ENCODE results near the gene MTFR1L.
"Not testable (repeated sequence)": the region's sequence is repeated elsewhere in the genome, so short reads cannot be mapped to it uniquely, and the experiment has no call there.

The MTFR1L gene

GRCh38 chr1:25826571-25826970 is 6.8 kb downstream of the MTFR1L start:
- H3K27me3 ChIP-seq (ENCODE audit: control insufficient read depth in 1 of 2, insufficient read depth in 2 of 2, low read length in 2 of 2) = no peaks in the 10 kb centered on the region
- H3K4me3 ChIP-seq (ENCODE audit: low read depth in 1 of 2, low read length in 2 of 2) = no peak overlapping the region
- H3K27ac ChIP-seq (ENCODE audit: low read depth, low read length) = no peak overlapping the region
- H3K9me3 ChIP-seq (ENCODE audit: control insufficient read depth in 1 of 2, low read length in 2 of 2) = no peaks in the 10 kb centered on the region
- H3K9ac ChIP-seq (ENCODE audit: low read depth in 1 of 2, low read length in 2 of 2) = no peak overlapping the region
- peaks cover 31 to 70% of the 10 kb centered on the region in 2 donors for H3K36me3 ChIP-seq (ENCODE audit: control insufficient read depth in 1 of 2, insufficient read depth in 2 of 2, low read length in 2 of 2)
- H3K4me1 ChIP-seq (ENCODE audit: control insufficient read depth in 1 of 2, insufficient read depth in 2 of 2, low read length in 2 of 2) = peaks cover 13 to 17% of the 10 kb centered on the region in 2 donors

- H3K27ac ChIP-seq (ENCODE audit: low read depth, low read length) = no peak overlapping the region
- no peaks in the 10 kb centered on the region for H3K9me3 ChIP-seq (ENCODE audit: control insufficient read depth in 1 of 2, low read length in 2 of 2)
- peaks cover 31 to 86% of the 10 kb centered on the region in 2 donors for H3K36me3 ChIP-seq (ENCODE audit: control insufficient read depth in 1 of 2, insufficient read depth in 2 of 2, low read length in 2 of 2)
- peaks cover 21 to 22% of the 10 kb centered on the region in 2 donors for H3K4me1 ChIP-seq (ENCODE audit: control insufficient read depth in 1 of 2, insufficient read depth in 2 of 2, low read length in 2 of 2)
- H3K9ac ChIP-seq (ENCODE audit: low read depth in 1 of 2, low read length in 2 of 2) = no peak overlapping the region
- no peaks in the 10 kb centered on the region for H3K27me3 ChIP-seq (ENCODE audit: control insufficient read depth in 1 of 2, insufficient read depth in 2 of 2, low read length in 2 of 2)
- H3K4me3 ChIP-seq (ENCODE audit: low read depth in 1 of 2, low read length in 2 of 2) = no peak overlapping the region
Observed at GRCh38 chr1:25828491-25828890, 8.7 kb downstream of the MTFR1L start.

GRCh38 chr1:25829046-25829445 is 9.3 kb downstream of the MTFR1L start:
- Histone ChIP-seq H3K36me3 (ENCODE audit: control insufficient read depth in 1 of 2, insufficient read depth in 2 of 2, low read length in 2 of 2) (peaks cover 31 to 85% of the 10 kb centered on the region in 2 donors), H3K4me1 (ENCODE audit: control insufficient read depth in 1 of 2, insufficient read depth in 2 of 2, low read length in 2 of 2) (peaks cover 21 to 22% of the 10 kb centered on the region in 2 donors), H3K27me3 (ENCODE audit: control insufficient read depth in 1 of 2, insufficient read depth in 2 of 2, low read length in 2 of 2) (no peaks in the 10 kb centered on the region), H3K4me3 (ENCODE audit: low read depth in 1 of 2, low read length in 2 of 2) (no peak overlapping the region), H3K9me3 (ENCODE audit: control insufficient read depth in 1 of 2, low read length in 2 of 2) (no peaks in the 10 kb centered on the region), H3K9ac (ENCODE audit: low read depth in 1 of 2, low read length in 2 of 2) (no peak overlapping the region), H3K27ac (ENCODE audit: low read depth, low read length) (no peak overlapping the region)

- H3K9me3 ChIP-seq (ENCODE audit: control insufficient read depth in 1 of 2, low read length in 2 of 2) = no peaks in the 10 kb centered on the region
- H3K4me1 ChIP-seq (ENCODE audit: control insufficient read depth in 1 of 2, insufficient read depth in 2 of 2, low read length in 2 of 2) = peaks cover 21 to 25% of the 10 kb centered on the region in 2 donors
- no peak overlapping the region for H3K4me3 ChIP-seq (ENCODE audit: low read depth in 1 of 2, low read length in 2 of 2)
- peak overlapping the region in 1 of 2 donors; percentile 22 for H3K9ac ChIP-seq (ENCODE audit: low read depth in 1 of 2, low read length in 2 of 2)
- no peaks in the 10 kb centered on the region for H3K27me3 ChIP-seq (ENCODE audit: control insufficient read depth in 1 of 2, insufficient read depth in 2 of 2, low read length in 2 of 2)
- peaks cover 22 to 67% of the 10 kb centered on the region in 2 donors for H3K36me3 ChIP-seq (ENCODE audit: control insufficient read depth in 1 of 2, insufficient read depth in 2 of 2, low read length in 2 of 2)
- peak overlapping the region; percentile 53 for H3K27ac ChIP-seq (ENCODE audit: low read depth, low read length)
Observed at GRCh38 chr1:25831569-25832196, 11.9 kb downstream of the MTFR1L start.

GRCh38 chr1:25832336-25833037 is 12.7 kb downstream of the MTFR1L start:
- Histone ChIP-seq H3K36me3 (ENCODE audit: control insufficient read depth in 1 of 2, insufficient read depth in 2 of 2, low read length in 2 of 2) (peaks cover 20 to 59% of the 10 kb centered on the region in 2 donors), H3K4me1 (ENCODE audit: control insufficient read depth in 1 of 2, insufficient read depth in 2 of 2, low read length in 2 of 2) (peaks cover 22 to 26% of the 10 kb centered on the region in 2 donors), H3K27me3 (ENCODE audit: control insufficient read depth in 1 of 2, insufficient read depth in 2 of 2, low read length in 2 of 2) (no peaks in the 10 kb centered on the region), H3K9me3 (ENCODE audit: control insufficient read depth in 1 of 2, low read length in 2 of 2) (no peaks in the 10 kb centered on the region), H3K9ac (ENCODE audit: low read depth in 1 of 2, low read length in 2 of 2) (peak overlapping the region in 1 of 2 donors; percentile 22), H3K4me3 (ENCODE audit: low read depth in 1 of 2, low read length in 2 of 2) (peak overlapping the region in 1 of 2 donors; percentile 9), H3K27ac (ENCODE audit: low read depth, low read length) (peak overlapping the region; percentile 53)

- H3K4me1 ChIP-seq (ENCODE audit: control insufficient read depth in 1 of 2, insufficient read depth in 2 of 2, low read length in 2 of 2) = peaks cover 24 to 28% of the 10 kb centered on the region in 2 donors
- H3K36me3 ChIP-seq (ENCODE audit: control insufficient read depth in 1 of 2, insufficient read depth in 2 of 2, low read length in 2 of 2) = peaks cover 20 to 52% of the 10 kb centered on the region in 2 donors
- no peak overlapping the region for H3K9ac ChIP-seq (ENCODE audit: low read depth in 1 of 2, low read length in 2 of 2)
- H3K27ac ChIP-seq (ENCODE audit: low read depth, low read length) = no peak overlapping the region
- no peaks in the 10 kb centered on the region for H3K27me3 ChIP-seq (ENCODE audit: control insufficient read depth in 1 of 2, insufficient read depth in 2 of 2, low read length in 2 of 2)
- no peak overlapping the region for H3K4me3 ChIP-seq (ENCODE audit: low read depth in 1 of 2, low read length in 2 of 2)
- no peaks in the 10 kb centered on the region for H3K9me3 ChIP-seq (ENCODE audit: control insufficient read depth in 1 of 2, low read length in 2 of 2)
Observed at GRCh38 chr1:25833158-25833557, 13.4 kb downstream of the MTFR1L start.

- peaks cover 11 to 35% of the 10 kb centered on the region in 2 donors for H3K36me3 ChIP-seq (ENCODE audit: control insufficient read depth in 1 of 2, insufficient read depth in 2 of 2, low read length in 2 of 2)
- H3K27ac ChIP-seq (ENCODE audit: low read depth, low read length) = no peak overlapping the region
Observed at GRCh38 chr1:25834894-25835293, 15.1 kb downstream of the MTFR1L start.

GRCh38 chr1:25836695-25837094 is 16.9 kb downstream of the MTFR1L start:
- no peak overlapping the region for H3K27ac ChIP-seq (ENCODE audit: low read depth, low read length)
- no peaks in the 10 kb centered on the region for H3K9me3 ChIP-seq (ENCODE audit: control insufficient read depth in 1 of 2, low read length in 2 of 2)
- peaks cover 0 to 18% of the 10 kb centered on the region in 2 donors for H3K36me3 ChIP-seq (ENCODE audit: control insufficient read depth in 1 of 2, insufficient read depth in 2 of 2, low read length in 2 of 2)
- no peaks in the 10 kb centered on the region for H3K27me3 ChIP-seq (ENCODE audit: control insufficient read depth in 1 of 2, insufficient read depth in 2 of 2, low read length in 2 of 2)
- peaks cover 10 to 20% of the 10 kb centered on the region in 2 donors for H3K4me1 ChIP-seq (ENCODE audit: control insufficient read depth in 1 of 2, insufficient read depth in 2 of 2, low read length in 2 of 2)
- H3K9ac ChIP-seq (ENCODE audit: low read depth in 1 of 2, low read length in 2 of 2) = no peak overlapping the region
- H3K4me3 ChIP-seq (ENCODE audit: low read depth in 1 of 2, low read length in 2 of 2) = no peak overlapping the region

More at GRCh38 chr1:25834894-25835293, 15.1 kb downstream of the MTFR1L start:
- Histone ChIP-seq H3K4me1 (ENCODE audit: control insufficient read depth in 1 of 2, insufficient read depth in 2 of 2, low read length in 2 of 2) (peaks cover 24 to 28% of the 10 kb centered on the region in 2 donors), H3K9me3 (ENCODE audit: control insufficient read depth in 1 of 2, low read length in 2 of 2) (no peaks in the 10 kb centered on the region), H3K27me3 (ENCODE audit: control insufficient read depth in 1 of 2, insufficient read depth in 2 of 2, low read length in 2 of 2) (no peaks in the 10 kb centered on the region), H3K9ac (ENCODE audit: low read depth in 1 of 2, low read length in 2 of 2) (no peak overlapping the region), H3K4me3 (ENCODE audit: low read depth in 1 of 2, low read length in 2 of 2) (no peak overlapping the region)

- peaks cover 0 to 11% of the 10 kb centered on the region in 2 donors for H3K36me3 ChIP-seq (ENCODE audit: control insufficient read depth in 1 of 2, insufficient read depth in 2 of 2, low read length in 2 of 2)
- no peak overlapping the region for H3K27ac ChIP-seq (ENCODE audit: low read depth, low read length)
- no peaks in the 10 kb centered on the region for H3K9me3 ChIP-seq (ENCODE audit: control insufficient read depth in 1 of 2, low read length in 2 of 2)
Observed at GRCh38 chr1:25837262-25837875, 17.6 kb downstream of the MTFR1L start.

GRCh38 chr1:25839808-25840207 is 20.1 kb downstream of the MTFR1L start:
- H3K36me3 ChIP-seq (ENCODE audit: control insufficient read depth in 1 of 2, insufficient read depth in 2 of 2, low read length in 2 of 2); H3K27me3 ChIP-seq (ENCODE audit: control insufficient read depth in 1 of 2, insufficient read depth in 2 of 2, low read length in 2 of 2); H3K9me3 ChIP-seq (ENCODE audit: control insufficient read depth in 1 of 2, low read length in 2 of 2); H3K9ac ChIP-seq (ENCODE audit: low read depth in 1 of 2, low read length in 2 of 2); H3K27ac ChIP-seq (ENCODE audit: low read depth, low read length); H3K4me3 ChIP-seq (ENCODE audit: low read depth in 1 of 2, low read length in 2 of 2); H3K4me1 ChIP-seq (ENCODE audit: control insufficient read depth in 1 of 2, insufficient read depth in 2 of 2, low read length in 2 of 2): not testable (repeated sequence)

More at GRCh38 chr1:25837262-25837875, 17.6 kb downstream of the MTFR1L start:
- H3K9ac ChIP-seq (ENCODE audit: low read depth in 1 of 2, low read length in 2 of 2) = no peak overlapping the region
- peaks cover 3 to 14% of the 10 kb centered on the region in 2 donors for H3K4me1 ChIP-seq (ENCODE audit: control insufficient read depth in 1 of 2, insufficient read depth in 2 of 2, low read length in 2 of 2)
- H3K4me3 ChIP-seq (ENCODE audit: low read depth in 1 of 2, low read length in 2 of 2) = no peak overlapping the region
- H3K27me3 ChIP-seq (ENCODE audit: control insufficient read depth in 1 of 2, insufficient read depth in 2 of 2, low read length in 2 of 2) = no peaks in the 10 kb centered on the region
